ENCODE results near the gene TSSK6. TPM values are rescaled to one million over a fixed set of nuclear protein-coding genes. Genes with fewer than 3 reads are reported as not detected.

The TSSK6 gene
- total and polyA plus RNA-seq, 8 donors, result 0.93 to 31.7 (median 2.0) TPM; not detected in 1

GRCh38 chr19:19486343-19487076, 28.8 kb downstream of the TSSK6 start:
- Histone ChIP-seq H3K36me3 (peaks cover 0 to 29% (median 26%) of the 10 kb centered on the region in 4 donors), H3K9me3 (no peaks in the 10 kb centered on the region), H3K4me1 (peaks cover 39 to 58% (median 47%) of the 10 kb centered on the region in 4 donors), H3K27me3 (no peaks in the 10 kb centered on the region), H3K27ac (peak overlapping the region in 1 of 5 donors; percentile 76), H3K4me3 (no peak overlapping the region)
- intact Hi-C loops (cut with DNase I; ENCODE audit: low total_unique reads), result loop anchor here (5.0 to 10.0 kb wide), 2 partner anchors 72 to 119 kb away; no protein-coding TSS in a partner anchor
- DNase-seq, result no peak
- 82 to 93% (median 83%) methylated on average over 13 to 15 of the region's 15 CpGs for WGBS, 5 donors
- no peak for TF ChIP-seq CTCF (IDR thresholded peaks at IDR 0.05)
- no peak for TF ChIP-seq POLR2A (IDR thresholded peaks at IDR 0.05)
- TF ChIP-seq EP300 (IDR thresholded peaks at IDR 0.05), result no peak
- TF ChIP-seq POLR2AphosphoS5 (IDR thresholded peaks at IDR 0.05), result no peak

- no peak overlapping the region for H3K27ac ChIP-seq
- H3K4me1 ChIP-seq, result peaks cover 39 to 58% (median 47%) of the 10 kb centered on the region in 4 donors
- no peaks in the 10 kb centered on the region for H3K27me3 ChIP-seq
- H3K4me3 ChIP-seq, result no peak overlapping the region
- H3K36me3 ChIP-seq, result peaks cover 0 to 29% (median 26%) of the 10 kb centered on the region in 4 donors
- WGBS, 5 donors, result 96 to 100% (median 97%) methylated on average over 5 of the region's 5 CpGs
- TF ChIP-seq POLR2AphosphoS5 (IDR thresholded peaks at IDR 0.05) (no peak), CTCF (IDR thresholded peaks at IDR 0.05) (no peak), EP300 (IDR thresholded peaks at IDR 0.05) (no peak), POLR2A (IDR thresholded peaks at IDR 0.05) (no peak)
- no peak for DNase-seq
- no peaks in the 10 kb centered on the region for H3K9me3 ChIP-seq
- intact Hi-C loops (cut with DNase I; ENCODE audit: low total_unique reads), result loop anchor here (5.0 to 10.0 kb wide), 2 partner anchors 71 to 119 kb away; no protein-coding TSS in a partner anchor
These were observed 29.4 kb downstream of the TSSK6 start for GRCh38 chr19:19485998-19486290.

GRCh38 chr19:19485161-19485997, 30.0 kb downstream of the TSSK6 start:
- Histone ChIP-seq H3K27me3 (no peaks in the 10 kb centered on the region), H3K4me1 (peaks cover 36 to 53% (median 45%) of the 10 kb centered on the region in 4 donors), H3K36me3 (peaks cover 0 to 33% (median 30%) of the 10 kb centered on the region in 4 donors), H3K4me3 (no peak overlapping the region), H3K27ac (no peak overlapping the region), H3K9me3 (no peaks in the 10 kb centered on the region)
- no peak for DNase-seq
- intact Hi-C loops (cut with DNase I; ENCODE audit: low total_unique reads), result loop anchor here (5.0 to 10.0 kb wide), 2 partner anchors 71 to 118 kb away; no protein-coding TSS in a partner anchor
- 77 to 84% (median 82%) methylated on average over 11 to 15 of the region's 15 CpGs for WGBS, 5 donors
- no peak for TF ChIP-seq CTCF (IDR thresholded peaks at IDR 0.05)
- TF ChIP-seq POLR2AphosphoS5 (IDR thresholded peaks at IDR 0.05), result no peak
- no peak for TF ChIP-seq POLR2A (IDR thresholded peaks at IDR 0.05)
- no peak for TF ChIP-seq EP300 (IDR thresholded peaks at IDR 0.05)

- no peak for TF ChIP-seq POLR2AphosphoS5 (IDR thresholded peaks at IDR 0.05)
- TF ChIP-seq POLR2A (IDR thresholded peaks at IDR 0.05), result no peak
- no peaks in the 10 kb centered on the region for H3K27me3 ChIP-seq
- no peak overlapping the region for H3K27ac ChIP-seq
- H3K36me3 ChIP-seq, result peaks cover 0 to 42% (median 35%) of the 10 kb centered on the region in 4 donors
- 81 to 85% (median 85%) methylated on average over 11 to 19 of the region's 19 CpGs for whole genome bisulfite sequencing, 5 donors
- intact Hi-C loops (cut with DNase I; ENCODE audit: low total_unique reads), result loop anchor here (10.0 kb wide), 1 partner anchor 68 kb away; no protein-coding TSS in a partner anchor
- DNase-seq, result peak in 1 of 2 donors; percentile 73
- no peak overlapping the region for H3K4me3 ChIP-seq
- peaks cover 15 to 39% (median 26%) of the 10 kb centered on the region in 4 donors for H3K4me1 ChIP-seq
- no peaks in the 10 kb centered on the region for H3K9me3 ChIP-seq
These were observed 32.3 kb downstream of the TSSK6 start for GRCh38 chr19:19482809-19483596.
